HG03460 (cell line): ENCODE data around the gene HDGFL2.

Experiments
- ATAC-seq: cut with Tn5 transposase; IDR thresholded peaks from one replicate; pipeline ENCODE4 v1.9.1; 2021; ENCODE audit not compliant: unreplicated experiment

The HDGFL2 gene

GRCh38 chr19:4496304-4496703 lies 24.2 kb downstream of the HDGFL2 start:
- ATAC-seq: no peak

GRCh38 chr19:4497770-4498389 lies 25.8 kb downstream of the HDGFL2 start:
- no peak for ATAC-seq

GRCh38 chr19:4498694-4499093 lies 26.6 kb downstream of the HDGFL2 start:
- no peak for ATAC-seq

- no peak for ATAC-seq
Measured at GRCh38 chr19:4499318-4499717, 27.2 kb downstream of the HDGFL2 start.

- no peak for ATAC-seq
Measured at GRCh38 chr19:4499855-4500254, 27.8 kb downstream of the HDGFL2 start.

GRCh38 chr19:4500841-4501591 lies 28.9 kb downstream of the HDGFL2 start:
- ATAC-seq: no peak

GRCh38 chr19:4501691-4502090 lies 29.6 kb downstream of the HDGFL2 start:
- no peak for ATAC-seq

- ATAC-seq: no peak
Measured at GRCh38 chr19:4502282-4503131, 30.4 kb downstream of the HDGFL2 start.

GRCh38 chr19:4503132-4503824 lies 31.2 kb downstream of the HDGFL2 start:
- no peak for ATAC-seq

GRCh38 chr19:4503825-4504170 lies 31.7 kb downstream of the HDGFL2 start:
- no peak for ATAC-seq

- no peak for ATAC-seq
Measured at GRCh38 chr19:4504297-4504701, 32.2 kb downstream of the HDGFL2 start.

- no peak for ATAC-seq
Measured at GRCh38 chr19:4504891-4505569, 32.9 kb downstream of the HDGFL2 start.

GRCh38 chr19:4505570-4506448 lies 33.7 kb downstream of the HDGFL2 start:
- no peak for ATAC-seq

GRCh38 chr19:4506449-4507149 lies 34.5 kb downstream of the HDGFL2 start:
- no peak for ATAC-seq

- no peak for ATAC-seq
Measured at GRCh38 chr19:4507150-4507452, 35.0 kb downstream of the HDGFL2 start.

- ATAC-seq: no peak
Measured at GRCh38 chr19:4507804-4508203, 35.7 kb downstream of the HDGFL2 start.

GRCh38 chr19:4508698-4509097 lies 36.6 kb downstream of the HDGFL2 start:
- no peak for ATAC-seq

GRCh38 chr19:4510435-4511255 lies 38.5 kb downstream of the HDGFL2 start:
- no peak for ATAC-seq
